Neural cell (in vitro differentiated cells): ENCODE results near the gene NLRP5. TPM values are rescaled to one million over a fixed set of nuclear protein-coding genes. Genes with fewer than 3 reads are reported as not detected.

Source experiments
- H2AFZ ChIP-seq: fragments of 200-600, 300-800 bp; sonication (generic), shearing (Covaris generic); 2 replicates; pipeline ENCODE4 v1.6.0; 2014; ENCODE audit warnings: low read depth, mild to moderate bottlenecking, antibody characterized with exemption, low read length, moderate library complexity
- H3F3A ChIP-seq: fragments of 200-600 bp; shearing (Covaris generic); 2 replicates; pipeline ENCODE4 v1.6.1; 2016; ENCODE audit warnings: mild to moderate bottlenecking, moderate library complexity, mixed read lengths, antibody characterized with exemption, low read length; ENCODE audit not compliant: insufficient read depth, poor library complexity, severe bottlenecking
- H3K27ac ChIP-seq: fragments of 200-600, 300-800 bp; sonication (generic), shearing (Covaris generic); 2 replicates; pipeline ENCODE4 v1.5.1; 2014; ENCODE audit warnings: mild to moderate bottlenecking, low read length, moderate library complexity
- H3K27me3 ChIP-seq: fragments of 300-800, 200-600 bp; sonication (generic), shearing (Covaris generic); 2 replicates; pipeline ENCODE4 v1.6.0; 2014; ENCODE audit warnings: mild to moderate bottlenecking, low read depth, low read length, moderate library complexity; ENCODE audit not compliant: insufficient read depth
- H3K36me3 ChIP-seq: fragments of 300-800, 200-600 bp; sonication (generic), shearing (Covaris generic); 2 replicates; pipeline ENCODE4 v1.5.1; 2014; ENCODE audit warnings: mild to moderate bottlenecking, antibody characterized with exemption, low read length, moderate library complexity; ENCODE audit not compliant: insufficient read depth
- H3K4me2 ChIP-seq: fragments of 300-800, 200-600 bp; sonication (generic), shearing (Covaris generic); 2 replicates; pipeline ENCODE4 v1.6.0; 2014; ENCODE audit warnings: mild to moderate bottlenecking, low read length
- H3K4me3 ChIP-seq: fragments of 300-800, 200-600 bp; sonication (generic), shearing (Covaris generic); 2 replicates; pipeline ENCODE4 v1.5.1; 2014; ENCODE audit warnings: mild to moderate bottlenecking, low read length, moderate library complexity
- H3K79me2 ChIP-seq: fragments of 200-600 bp; shearing (Covaris generic); replicated peaks from 2 replicates; pipeline ENCODE4 v1.6.0; 2014; ENCODE audit warnings: mild to moderate bottlenecking, low read length, moderate library complexity; ENCODE audit not compliant: insufficient read depth
- H3K9ac ChIP-seq: fragments of 300-800, 200-600 bp; sonication (generic), shearing (Covaris generic); 2 replicates; pipeline ENCODE4 v1.6.1; 2016; ENCODE audit warnings: mild to moderate bottlenecking, low read length, mixed read lengths
- H3K9me2 ChIP-seq: fragments of 200-600 bp; shearing (Covaris generic); 2 replicates; pipeline ENCODE4 v1.6.1; 2016; ENCODE audit warnings: mild to moderate bottlenecking, low read length, mixed read lengths; ENCODE audit not compliant: insufficient read depth
- H3K9me3 ChIP-seq: fragments of 200-600, 300-800 bp; sonication (generic), shearing (Covaris generic); 2 replicates; pipeline ENCODE4 v1.6.1; 2016; ENCODE audit warnings: mild to moderate bottlenecking, mixed run types, low read length, moderate library complexity, mixed read lengths
- H4K20me1 ChIP-seq: fragments of 200-600 bp; shearing (Covaris generic); 2 replicates; pipeline ENCODE4 v1.6.1; 2016; ENCODE audit warnings: mild to moderate bottlenecking, mixed run types; ENCODE audit not compliant: insufficient read depth
- CTCF ChIP-seq: fragments of 450-650 bp; IDR thresholded peaks from 2 replicates; pipeline ENCODE4 v1.5.1; 2014; ENCODE audit warnings: antibody characterized with exemption, mild to moderate bottlenecking, moderate library complexity; ENCODE audit not compliant: poor library complexity, severe bottlenecking
- EP300 ChIP-seq: fragments of 450-650 bp; conservative IDR thresholded peaks from 2 replicates; pipeline ENCODE4 v1.6.1; 2014; ENCODE audit warnings: antibody characterized with exemption, mild to moderate bottlenecking, moderate library complexity; ENCODE audit not compliant: poor library complexity, severe bottlenecking
- EZH2 ChIP-seq: fragments of 200-600, 300-800 bp; shearing (Covaris generic), sonication (generic); IDR thresholded peaks from 2 replicates; pipeline ENCODE4 v1.6.1; 2014; ENCODE audit warnings: antibody characterized with exemption, low read length, borderline replicate concordance, mild to moderate bottlenecking; ENCODE audit not compliant: insufficient read depth, poor library complexity, severe bottlenecking
- MXI1 ChIP-seq: fragments of 450-650 bp; conservative IDR thresholded peaks from 2 replicates; pipeline ENCODE4 v1.6.1; 2014; ENCODE audit warnings: antibody characterized with exemption, mild to moderate bottlenecking; ENCODE audit not compliant: poor library complexity, severe bottlenecking
- POLR2AphosphoS5 ChIP-seq: IDR thresholded peaks from 2 replicates; pipeline ENCODE4 v1.6.1; 2012
- RAD21 ChIP-seq: fragments of 450-650 bp; conservative IDR thresholded peaks from 2 replicates; pipeline ENCODE4 v1.6.1; 2014; ENCODE audit warnings: antibody characterized with exemption, mild to moderate bottlenecking, moderate library complexity
- REST ChIP-seq: IDR thresholded peaks from 2 replicates; pipeline ENCODE4 v1.6.1; 2012; ENCODE audit warnings: borderline replicate concordance
- SMC3 ChIP-seq: fragments of 450-650 bp; conservative IDR thresholded peaks from 2 replicates; pipeline ENCODE4 v1.6.1; 2014; ENCODE audit warnings: antibody characterized with exemption, mild to moderate bottlenecking, moderate library complexity; ENCODE audit not compliant: poor library complexity
- TAF1 ChIP-seq: IDR thresholded peaks from 2 replicates; pipeline ENCODE4 v1.6.1; 2012; ENCODE audit warnings: low read depth
- polyA plus RNA-seq: library from polyadenylated mRNA; depleted of rRNA; stranded (reverse); fragments of >200 nt; gene quantifications from 2 replicates; pipeline ENCODE4 v1.2.3, GENCODE V29; 2014

NLRP5 gene
- polyA plus RNA-seq, 1 donor from 2014 or later = not detected

- no peaks in the 10 kb centered on the region for H3K79me2 ChIP-seq
- H3K36me3 ChIP-seq = peaks cover 4% of the 10 kb centered on the region
- no peak overlapping the region for H2AFZ ChIP-seq
- no peaks in the 10 kb centered on the region for H4K20me1 ChIP-seq
- H3K27me3 ChIP-seq = no peaks in the 10 kb centered on the region
- no peak overlapping the region for H3K4me3 ChIP-seq
- H3F3A ChIP-seq = no peaks in the 10 kb centered on the region
- no peaks in the 10 kb centered on the region for H3K9me2 ChIP-seq
- TF ChIP-seq MXI1 (no peak), TAF1 (no peak), SMC3 (no peak), RAD21 (no peak), EP300 (no peak), EZH2 (no peak), CTCF (no peak), REST (no peak), POLR2AphosphoS5 (no peak)
- H3K9me3 ChIP-seq = peaks cover 13% of the 10 kb centered on the region
- H3K9ac ChIP-seq = no peak overlapping the region
- no peak overlapping the region for H3K4me2 ChIP-seq
- no peak overlapping the region for H3K27ac ChIP-seq
Observed at GRCh38 chr19:56092685-56093631, 106.4 kb downstream of the NLRP5 start.

- Histone ChIP-seq H3K4me3 (no peak overlapping the region), H4K20me1 (no peaks in the 10 kb centered on the region), H3K9me2 (no peaks in the 10 kb centered on the region), H2AFZ (no peak overlapping the region), H3K27ac (no peak overlapping the region), H3K27me3 (no peaks in the 10 kb centered on the region), H3F3A (no peaks in the 10 kb centered on the region), H3K9ac (no peak overlapping the region), H3K36me3 (peaks cover 4% of the 10 kb centered on the region), H3K79me2 (no peaks in the 10 kb centered on the region), H3K4me2 (no peak overlapping the region), H3K9me3 (peaks cover 19% of the 10 kb centered on the region)
- TF ChIP-seq MXI1 (no peak), RAD21 (no peak), REST (no peak), SMC3 (no peak), TAF1 (no peak), CTCF (no peak), EP300 (no peak)
Observed at GRCh38 chr19:56094449-56094848, 107.9 kb downstream of the NLRP5 start.
